Measurements from ENCODE around the gene VPS8. TPM values are rescaled to one million over a fixed set of nuclear protein-coding genes. Genes with fewer than 3 reads are reported as not detected.

Gene VPS8
- total and polyA plus RNA-seq, 9 donors, result 44.0 to 126 (median 60.6) TPM

Other genes with a start within 250 kb of the VPS8 start
- gene MAGEF1, start 100.1 kb upstream of the VPS8 start, total RNA-seq, result 52.5 TPM
- gene MAGEF1, start 100.1 kb upstream of the VPS8 start, polyA plus RNA-seq (ENCODE audit: insufficient read depth in 1 of 8, insufficient read length in 8 of 8, low replicate concordance in 1 of 8), result 10 to 100 TPM; 63.5 to 80.7 (median 74.1) TPM